Hindlimb muscle (tissue), 1 donor: ENCODE data around the gene SCGB1C1. TPM values are rescaled to one million over a fixed set of nuclear protein-coding genes. Genes with fewer than 3 reads are reported as not detected.
"Not testable (repeated sequence)": the region's sequence is repeated elsewhere in the genome, so short reads cannot be mapped to it uniquely, and the experiment has no call there.

Experiments used
- DNase-seq: peaks from one replicate; pipeline ENCODE4 v3.0.0-alpha.2; 2013
- polyA plus RNA-seq: library from polyadenylated mRNA; unstranded; fragments of 120-200 nt; gene quantifications from one replicate; pipeline ENCODE4 v1.2.1, GENCODE V29; 2013; ENCODE audit not compliant: insufficient read length

SCGB1C1 gene
- polyA plus RNA-seq, 1 donor: not detected

DNA sequence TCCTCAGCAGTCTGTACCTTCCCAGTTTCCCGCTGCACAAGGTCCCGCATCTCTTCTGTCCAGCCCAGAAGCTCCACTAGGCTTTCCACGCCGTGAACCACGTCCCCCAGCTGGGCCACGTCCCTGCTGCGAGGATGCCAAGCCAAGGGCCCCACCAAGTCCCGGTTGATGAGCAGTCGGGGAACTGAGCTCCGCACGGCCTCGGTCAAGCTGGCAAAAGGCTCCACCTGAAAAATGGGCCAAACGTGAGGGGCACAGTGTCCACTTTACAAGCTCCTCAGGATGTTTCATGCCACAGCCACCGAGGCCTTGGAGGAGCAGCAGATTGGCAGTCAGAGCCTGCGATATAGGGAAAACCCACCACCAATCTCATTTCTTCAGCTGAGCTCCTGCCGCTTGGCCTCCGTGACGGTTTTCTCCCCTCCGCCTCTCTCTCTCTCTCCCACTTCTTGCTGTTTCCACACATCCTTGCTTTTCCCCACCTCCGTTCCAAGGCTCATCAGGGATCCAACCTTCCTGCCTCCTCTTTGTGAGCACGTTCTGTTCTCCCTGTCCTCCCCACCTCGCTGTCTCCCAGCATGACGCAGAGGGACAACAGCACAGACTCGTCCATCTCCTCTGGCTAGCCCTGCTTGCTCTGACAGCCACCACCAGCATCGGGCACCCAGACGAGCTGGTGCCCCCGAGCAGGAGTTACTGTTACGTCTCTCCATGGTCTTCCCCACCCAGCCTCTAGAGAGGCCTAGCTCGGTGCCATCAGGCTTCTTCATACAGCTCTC, 26.1 kb downstream of the SCGB1C1 start:
- DNase-seq: no peak

DNA sequence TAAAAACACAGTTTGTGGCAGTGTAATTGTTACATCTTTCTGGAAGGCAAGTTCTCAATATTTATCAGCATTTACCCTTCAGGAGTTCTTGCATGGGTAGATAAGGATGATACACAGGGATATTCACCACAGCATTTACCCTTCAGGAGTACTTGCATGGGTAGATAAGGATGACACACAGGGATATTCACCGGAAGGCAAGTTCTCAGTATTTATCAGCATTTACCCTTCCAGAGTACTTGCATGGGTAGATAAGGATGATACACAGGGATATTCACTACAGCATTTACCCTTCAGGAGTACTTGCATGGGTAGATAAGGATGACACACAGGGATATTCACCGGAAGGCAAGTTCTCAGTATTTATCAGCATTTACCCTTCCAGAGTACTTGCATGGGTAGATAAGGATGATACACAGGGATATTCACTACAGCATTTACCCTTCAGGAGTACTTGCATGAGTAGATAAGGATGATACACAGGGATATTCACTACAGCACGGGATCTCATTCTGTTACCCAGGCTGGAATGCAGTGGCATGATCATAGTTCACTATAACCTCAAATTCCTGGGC, 27.9 kb downstream of the SCGB1C1 start:
- not testable (repeated sequence) for DNase-seq

DNA sequence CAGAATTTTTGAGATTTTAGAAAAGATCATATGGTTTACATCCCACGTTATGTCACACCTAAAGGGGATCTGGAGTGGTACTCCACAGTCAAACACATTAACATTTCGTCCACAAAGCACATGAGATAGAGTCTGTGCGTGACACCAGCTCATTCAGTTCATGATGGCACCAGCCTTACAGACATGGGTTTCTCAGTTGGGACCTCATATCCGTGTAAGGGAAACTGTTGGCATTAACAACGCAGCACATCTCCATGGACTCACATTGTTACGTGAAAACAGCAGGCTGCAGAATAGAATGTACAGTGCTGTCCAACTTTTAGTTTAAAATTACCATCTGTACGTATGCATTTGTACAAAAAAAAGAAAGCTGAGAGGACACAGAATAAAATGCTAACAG, 28.7 kb downstream of the SCGB1C1 start:
- DNase-seq: no peak

DNA sequence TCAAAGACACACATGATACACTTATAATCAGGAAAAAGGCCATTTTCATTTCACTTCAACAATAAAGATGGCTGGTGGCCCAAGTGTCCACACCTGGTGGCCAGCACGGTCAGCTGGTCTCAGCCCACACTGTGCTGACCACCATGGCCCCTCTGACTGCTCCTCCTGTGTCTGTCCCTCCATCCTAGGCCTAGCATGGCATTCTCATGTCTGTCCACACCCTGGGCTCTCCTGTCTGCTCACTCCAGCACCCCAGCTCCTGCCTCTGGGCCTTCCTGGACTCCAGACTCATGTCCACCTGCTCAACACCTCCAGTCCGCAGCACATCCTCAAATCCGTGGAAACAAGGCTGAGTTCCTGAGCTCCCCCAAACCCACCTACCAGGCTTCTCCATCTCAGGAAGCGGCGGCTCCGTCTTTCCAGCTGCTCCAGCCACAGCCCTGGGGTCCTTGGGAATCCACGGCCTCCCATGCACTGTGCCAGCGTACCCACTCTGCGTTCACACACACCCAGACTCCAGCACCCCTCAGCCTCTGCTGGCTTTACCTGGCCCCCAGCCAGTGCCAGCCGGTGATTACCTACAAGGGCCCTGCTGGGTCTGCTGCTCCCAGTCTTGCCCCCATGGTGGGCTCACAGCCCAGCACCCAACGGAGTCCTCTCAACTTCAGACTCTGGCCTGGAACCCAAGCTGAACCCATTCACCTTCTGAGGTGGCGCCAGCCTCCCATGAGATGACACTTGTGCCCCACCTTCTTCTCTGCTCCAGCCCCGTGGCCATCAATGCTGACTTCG, 29.3 kb downstream of the SCGB1C1 start:
- no peak for DNase-seq

DNA sequence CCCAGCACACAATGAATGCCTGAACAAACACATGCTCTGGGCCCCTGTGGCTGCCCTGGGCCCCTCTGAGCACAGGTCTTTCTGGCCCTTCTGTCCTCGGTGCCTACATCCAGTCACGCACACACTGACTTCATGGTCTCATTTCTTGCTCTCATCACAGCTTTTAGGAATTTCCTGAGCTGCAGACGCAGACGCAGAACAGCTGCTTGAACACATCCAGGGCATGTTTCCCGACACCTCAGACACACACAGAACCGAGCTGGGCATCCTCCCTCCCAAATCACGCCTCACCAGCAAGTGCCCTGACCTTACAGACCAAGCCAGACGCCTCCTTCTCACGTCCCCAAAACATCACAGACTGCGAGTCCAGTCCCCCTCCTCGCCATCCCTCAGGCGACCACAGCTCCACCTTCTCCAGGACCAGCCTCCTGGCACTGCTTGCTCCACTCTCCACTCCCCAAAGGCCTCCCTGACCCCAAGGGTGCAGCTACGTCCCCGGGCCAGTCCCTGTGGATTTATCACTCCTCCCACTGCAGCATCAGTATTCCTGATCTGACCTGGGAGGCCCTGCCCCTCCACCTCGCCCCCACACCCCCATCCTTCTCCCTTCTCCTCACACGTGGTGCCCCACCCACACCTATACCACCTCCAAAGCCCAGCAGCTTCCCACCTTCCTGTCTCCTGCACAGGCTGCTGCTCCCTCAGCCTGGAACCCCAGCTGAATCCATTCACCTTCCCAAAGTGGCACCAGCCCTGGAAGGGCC, 30.3 kb downstream of the SCGB1C1 start:
- DNase-seq: no peak

DNA sequence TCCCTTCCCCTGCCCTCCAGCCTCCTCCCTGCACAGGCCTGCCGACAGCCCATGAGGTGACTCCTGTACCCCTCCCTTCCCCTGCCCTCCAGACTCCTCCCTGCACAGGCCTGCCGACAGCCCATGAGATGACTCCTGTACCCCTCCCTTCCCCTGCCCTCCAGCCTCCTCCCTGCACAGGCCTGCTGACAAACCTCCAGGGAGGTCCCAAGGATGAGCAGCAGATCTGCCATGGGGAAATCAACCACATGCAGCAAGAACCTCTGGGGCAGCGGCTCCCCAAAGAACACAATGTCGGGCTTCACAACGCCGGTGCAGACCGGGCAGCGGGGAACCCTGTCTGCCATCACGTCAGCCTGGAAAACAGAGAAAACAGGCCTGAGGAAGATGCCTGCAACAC, 31.0 kb downstream of the SCGB1C1 start:
- no peak for DNase-seq

DNA sequence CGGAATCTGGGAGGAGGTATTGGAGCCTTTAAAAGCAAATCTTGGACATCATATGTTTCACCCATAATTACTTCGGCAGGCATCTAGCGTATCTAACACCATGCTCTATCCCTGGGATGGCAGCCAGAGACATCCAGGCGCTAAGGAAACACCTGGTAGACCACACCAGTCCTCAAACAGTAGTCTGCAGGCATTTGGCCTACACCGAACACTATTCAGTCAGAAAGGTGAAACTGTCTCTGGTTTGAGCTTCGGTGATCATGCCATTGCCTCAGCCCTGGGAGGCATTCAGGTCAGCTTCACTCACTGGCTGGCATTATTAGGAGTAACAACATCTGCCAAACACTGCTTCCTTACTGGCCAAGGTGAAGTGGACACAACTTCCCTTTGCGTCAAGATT, 31.5 kb downstream of the SCGB1C1 start:
- DNase-seq: no peak

DNA sequence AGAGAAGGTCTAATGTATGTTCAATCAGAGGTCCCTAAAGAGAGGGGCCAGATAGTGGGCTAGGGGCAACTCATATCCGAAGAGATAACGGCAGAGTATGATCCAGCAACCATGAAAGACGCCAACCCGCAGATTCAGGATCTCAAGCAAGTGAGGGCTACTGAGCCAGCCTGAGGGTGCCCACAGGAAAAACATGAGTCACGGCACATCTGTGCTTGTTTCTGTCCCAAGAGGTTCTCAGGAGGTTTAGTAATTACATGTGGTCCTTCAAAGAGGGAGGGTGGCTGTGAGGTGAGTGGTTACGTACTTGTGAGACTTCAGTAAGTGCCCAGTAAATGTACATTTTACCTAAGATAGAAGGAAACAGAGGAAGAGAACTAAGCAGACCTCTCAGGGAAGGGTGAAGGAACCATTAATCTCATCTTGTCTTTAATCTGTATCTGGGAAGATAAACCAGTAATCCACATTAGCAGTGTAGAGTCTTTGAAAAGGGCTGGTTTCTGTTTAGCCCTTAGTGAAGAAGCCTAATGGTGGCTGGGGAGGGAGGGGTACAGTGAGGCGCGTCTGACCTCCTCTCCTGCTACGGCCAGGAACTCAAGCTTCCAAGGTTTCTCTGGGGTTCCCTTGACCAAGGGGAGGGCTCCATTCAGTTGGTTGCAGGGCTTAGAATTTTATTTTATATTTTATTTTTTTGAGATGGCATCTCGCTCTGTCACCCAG, 33.0 kb downstream of the SCGB1C1 start:
- DNase-seq: no peak

DNA sequence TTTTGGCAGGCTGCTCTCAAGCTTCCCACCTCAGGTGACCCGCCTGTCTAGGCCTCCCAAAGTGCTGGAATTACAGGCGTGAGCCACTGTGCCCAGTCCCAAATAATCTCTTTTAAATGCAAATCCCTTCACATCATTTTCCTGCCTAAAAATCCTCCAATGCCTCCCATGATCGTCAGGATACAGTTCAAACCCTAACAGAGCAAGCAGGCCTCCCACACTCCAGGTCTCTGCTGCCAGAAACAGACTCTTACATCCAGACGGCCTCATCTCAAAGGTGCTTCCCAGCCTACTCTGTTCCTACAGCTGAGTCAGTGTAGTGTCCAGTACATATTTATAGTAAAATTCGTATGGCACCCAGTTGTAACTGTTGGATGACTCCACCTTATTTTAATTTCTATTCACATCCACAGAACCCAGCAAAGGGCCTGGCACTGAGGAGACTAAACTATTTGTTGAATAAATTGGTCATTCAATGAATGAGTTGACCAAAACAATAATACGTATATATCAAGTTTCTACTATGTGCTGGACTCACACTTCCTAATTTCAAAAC, 35.0 kb downstream of the SCGB1C1 start:
- no peak for DNase-seq

DNA sequence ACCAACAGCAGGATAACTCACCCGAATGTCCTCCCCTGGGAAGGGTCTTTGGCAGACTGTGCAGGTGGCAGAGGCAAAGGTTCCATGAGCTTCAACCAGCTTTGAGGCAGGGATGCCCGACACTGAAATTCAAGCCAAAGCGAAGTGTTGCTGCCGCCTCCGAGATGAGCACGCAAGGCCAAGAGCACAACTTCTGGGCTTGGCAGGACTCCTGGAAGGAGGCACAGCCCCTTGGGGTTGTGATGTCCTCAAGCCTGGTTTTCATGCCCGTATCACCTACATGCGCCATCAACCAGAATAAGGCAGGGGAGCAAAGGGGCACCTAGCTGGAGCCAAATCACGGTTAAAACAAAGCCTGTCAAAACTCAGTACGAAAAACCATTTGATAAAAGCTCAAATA, 37.6 kb downstream of the SCGB1C1 start:
- no peak for DNase-seq

DNA sequence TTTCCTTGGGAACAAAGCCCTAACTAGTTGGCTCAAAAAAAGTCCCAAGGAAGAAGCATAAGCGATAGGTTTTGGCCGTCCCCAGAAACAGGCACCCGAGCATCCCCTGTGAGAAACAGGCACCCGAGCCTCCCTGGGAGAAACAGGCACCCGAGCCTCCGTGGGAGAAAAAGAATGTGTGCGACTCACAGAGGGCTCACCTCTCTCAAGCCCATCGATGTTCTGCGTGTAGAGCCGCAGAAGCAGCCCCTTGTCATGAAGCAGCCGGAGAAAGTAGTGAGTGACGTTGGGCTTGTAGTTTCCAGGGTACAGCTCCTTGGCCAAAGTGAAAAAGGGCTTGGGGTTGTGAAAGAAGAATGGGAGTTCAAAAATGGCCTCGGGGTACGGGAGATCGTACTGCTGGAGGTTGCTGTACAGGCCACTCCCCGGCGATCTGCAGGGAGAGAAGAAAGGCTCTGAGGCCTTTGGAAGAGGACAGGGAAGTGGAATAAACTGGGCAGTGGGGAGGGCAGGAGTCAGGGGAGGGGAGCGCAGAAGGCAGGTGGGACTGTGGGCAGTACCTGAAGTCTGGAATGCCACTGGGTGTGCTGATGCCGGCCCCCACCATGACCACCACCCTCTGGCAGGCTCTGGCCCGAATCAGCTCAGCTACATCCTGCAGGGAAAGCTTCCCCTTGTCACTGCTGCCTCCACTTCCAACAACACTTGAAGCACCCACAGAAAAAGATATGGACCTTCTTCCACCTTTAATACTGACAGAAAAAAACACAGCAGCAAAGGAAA, 40.1 kb downstream of the SCGB1C1 start:
- no peak for DNase-seq

DNA sequence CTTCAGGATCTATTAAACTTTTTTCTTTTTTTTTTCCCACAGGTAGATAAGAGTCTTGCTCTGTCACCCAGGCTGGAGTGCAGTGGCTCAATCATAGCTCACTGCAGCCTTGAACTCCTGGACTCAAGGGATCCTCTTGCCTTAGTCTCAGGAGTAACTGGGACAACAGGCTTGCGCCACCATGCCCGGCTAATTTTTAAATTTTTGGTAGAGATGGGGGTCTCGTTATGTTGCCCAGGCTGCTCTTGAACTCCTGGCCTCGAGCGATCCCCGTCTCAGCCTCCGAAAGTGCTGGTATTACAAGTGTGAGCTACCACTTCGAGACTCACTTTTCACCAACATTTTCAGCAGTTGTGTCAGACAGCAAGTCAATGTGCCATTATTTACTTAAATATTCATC, 42.3 kb downstream of the SCGB1C1 start:
- DNase-seq: no peak

DNA sequence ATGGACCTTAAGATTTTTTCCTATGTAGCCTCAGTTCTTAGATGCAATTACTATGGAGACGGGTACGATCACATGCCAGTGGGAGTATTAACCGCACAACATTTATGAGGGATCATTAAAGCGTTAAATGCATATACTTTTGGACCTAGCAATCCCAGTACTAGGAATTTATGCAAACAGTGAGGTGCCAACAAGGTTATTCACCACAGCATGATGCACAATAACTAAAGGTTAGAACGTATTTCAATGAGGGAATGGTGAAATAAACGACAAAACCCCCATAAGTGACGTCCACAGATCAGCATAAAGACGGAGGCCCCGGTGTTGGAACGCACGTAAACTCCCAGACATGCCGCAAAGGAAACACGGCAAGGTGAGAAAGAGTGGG, 42.7 kb downstream of the SCGB1C1 start:
- no peak for DNase-seq

DNA sequence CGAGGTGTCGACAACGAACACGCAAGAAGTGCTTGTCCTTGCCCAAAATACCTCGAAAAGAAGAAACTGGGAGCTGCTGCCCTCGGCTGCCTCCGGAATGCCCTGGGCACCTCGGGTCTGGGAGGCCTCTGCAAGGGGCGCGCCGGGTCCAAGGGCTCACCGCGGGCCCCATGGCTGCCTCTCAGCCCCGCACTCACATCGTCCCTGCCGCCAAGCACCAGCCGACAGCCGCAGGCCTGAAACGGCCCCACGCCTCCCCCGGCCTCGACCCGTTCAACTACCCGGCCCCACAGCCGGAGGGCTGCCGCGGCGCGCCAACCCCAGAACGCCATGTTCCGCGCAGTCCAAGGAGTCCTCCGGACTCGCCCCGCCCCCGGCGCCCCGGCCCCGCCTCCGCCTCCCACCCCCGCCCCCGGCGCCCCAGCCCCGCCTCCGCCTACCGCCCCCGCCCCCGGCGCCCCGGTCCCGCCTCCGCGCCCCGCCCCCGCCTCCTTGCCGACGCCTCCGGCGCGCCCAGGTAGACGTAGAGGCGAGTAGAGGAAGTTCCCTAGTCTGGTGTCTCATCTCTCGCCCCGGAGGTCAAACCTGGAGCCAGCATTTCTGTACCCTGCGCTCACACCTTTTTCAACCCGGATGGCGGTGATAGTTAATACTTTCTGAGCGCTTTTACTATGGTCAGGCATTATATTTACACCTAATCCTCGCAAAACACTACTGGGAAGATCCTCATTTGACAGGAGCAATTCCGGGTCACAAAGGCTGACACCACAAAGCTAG, 43.3 kb downstream of the SCGB1C1 start, which contains the start of gene SIRT3:
SIRT3 (minus strand) TSS at position 346 of the 777 bp plus-strand sequence; CDS start at position 332, 14 bp downstream.
- DNase-seq: peak; percentile 79

DNA sequence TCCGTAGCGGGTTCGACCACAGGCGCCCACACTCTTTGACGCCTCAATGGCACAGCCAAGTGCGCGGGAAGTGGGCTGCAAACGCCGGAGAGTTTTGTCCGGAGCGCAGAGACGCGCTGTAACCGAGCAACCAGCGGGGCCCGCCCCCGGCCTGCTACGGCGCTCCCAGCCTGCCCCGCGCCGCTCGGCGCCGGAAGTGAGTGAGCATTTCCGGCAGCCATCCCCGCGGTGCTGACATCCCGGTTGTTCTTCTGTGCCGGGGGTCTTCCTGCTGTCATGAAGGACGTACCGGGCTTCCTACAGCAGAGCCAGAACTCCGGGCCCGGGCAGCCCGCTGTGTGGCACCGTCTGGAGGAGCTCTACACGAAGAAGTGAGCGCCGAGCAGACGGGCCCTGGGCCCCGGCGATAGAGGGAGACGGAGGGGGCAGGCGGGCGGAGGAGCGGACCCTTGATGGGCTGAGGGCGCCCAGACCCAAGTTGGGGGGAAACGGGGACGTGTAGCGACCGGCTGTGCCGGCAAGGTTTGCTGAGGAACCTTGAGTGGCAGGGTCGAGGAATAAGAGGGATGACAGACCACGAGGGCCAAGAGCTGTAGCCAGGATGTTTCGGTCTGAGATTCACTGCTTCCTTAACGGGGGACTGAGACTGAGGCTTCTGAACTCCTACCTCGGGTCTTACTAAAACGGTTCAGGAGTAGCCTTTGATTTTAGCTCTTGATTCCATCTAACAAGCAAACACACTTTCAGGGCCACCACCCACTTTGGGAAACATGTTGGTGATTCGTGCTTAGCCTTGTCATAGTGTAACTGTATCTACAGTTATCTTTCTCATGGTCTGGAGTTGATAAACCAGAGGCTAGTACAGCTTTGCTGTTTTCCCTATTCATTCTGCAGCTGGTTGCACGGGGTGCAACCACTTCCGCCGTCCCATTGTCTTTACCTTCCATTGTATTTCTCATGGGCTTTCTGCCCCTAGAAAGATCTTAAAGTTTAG, 44.2 kb downstream of the SCGB1C1 start, which contains the start of gene PSMD13:
PSMD13 (plus strand) TSS at position 203 of the 994 bp plus-strand sequence; CDS start at position 277, 74 bp downstream.
- peak; percentile 92 for DNase-seq

DNA sequence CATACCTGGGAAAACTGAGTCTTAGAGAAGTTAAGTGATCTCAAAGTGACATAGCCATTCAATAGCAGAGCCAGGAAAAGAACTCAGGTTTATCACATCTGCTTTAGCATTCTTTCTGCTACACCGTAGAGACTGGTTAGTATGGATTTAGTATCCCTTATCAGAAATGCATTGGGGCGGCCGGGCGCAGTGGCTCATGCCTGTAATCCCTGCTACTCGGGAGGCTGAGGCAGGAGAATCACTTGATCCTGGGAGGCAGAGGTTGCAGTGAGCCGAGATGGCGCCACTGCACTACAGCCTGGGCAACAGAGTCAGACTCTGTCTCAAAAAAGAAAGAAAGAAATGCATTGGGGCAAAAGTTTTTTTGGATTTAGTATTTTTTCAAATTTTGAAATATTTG, 45.5 kb downstream of the SCGB1C1 start:
- not testable (repeated sequence) for DNase-seq

DNA sequence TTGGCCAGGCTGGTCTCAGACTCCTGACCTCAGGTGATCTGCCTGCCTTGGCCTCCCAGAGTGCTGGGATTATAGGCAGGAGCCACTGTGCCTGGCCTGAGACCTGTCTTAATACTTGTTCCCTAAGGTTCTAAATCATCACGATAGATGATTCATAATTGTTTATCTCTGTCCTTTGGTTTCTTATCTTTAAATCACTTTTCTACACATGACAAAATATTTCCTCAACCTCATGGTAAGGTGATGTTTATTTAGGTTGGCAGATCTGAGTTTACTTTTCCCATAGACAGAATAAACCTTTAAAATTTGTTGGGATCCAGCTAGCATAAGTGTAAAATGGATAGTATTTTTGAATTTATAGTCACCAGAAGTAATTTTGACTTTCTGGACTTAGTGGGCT, 47.4 kb downstream of the SCGB1C1 start:
- no peak for DNase-seq

DNA sequence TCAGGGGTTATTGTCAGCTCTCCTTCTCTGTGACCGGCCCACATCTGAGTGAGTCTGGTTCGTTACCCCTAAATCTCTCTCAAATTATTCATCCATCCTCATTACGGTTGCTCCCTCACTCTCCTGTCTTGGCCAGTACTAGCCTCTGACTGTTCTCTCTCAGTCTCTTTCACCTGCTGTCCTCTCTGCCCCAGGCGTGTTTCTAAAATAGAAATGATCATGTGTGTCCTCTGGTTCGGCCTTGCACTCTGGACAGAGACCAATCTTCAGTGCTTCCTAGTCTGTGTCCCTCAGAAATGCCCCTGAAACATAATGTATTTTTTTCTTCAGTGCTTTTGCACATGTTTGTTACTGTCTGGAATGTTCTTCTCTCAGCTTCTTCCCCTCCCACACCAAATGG, 48.8 kb downstream of the SCGB1C1 start:
- no peak for DNase-seq
